CD4-positive, alpha-beta memory T cell (primary cell): Measurements from ENCODE around the gene CLDN15. TPM values are rescaled to one million over a fixed set of nuclear protein-coding genes. Genes with fewer than 3 reads are reported as not detected.
A peak's percentile ranks its signal among the peaks of the same experiment; 100 is the strongest.
"Not testable (repeated sequence)": the region's sequence is repeated elsewhere in the genome, so short reads cannot be mapped to it uniquely, and the experiment has no call there.

Experiments
- CTCF ChIA-PET: fragments of 350-600 bp; sonication (Branson Sonifier 250); formaldehyde crosslinking; loops from one replicate; lab custom pipeline; 2021; ENCODE audit warnings: inconsistent platforms; ENCODE audit not compliant: partially characterized antibody; lab: Charles Lee
- POLR2A ChIA-PET: fragments of 350-600 bp; sonication (Branson Sonifier 250); formaldehyde crosslinking; loops from one replicate; lab custom pipeline; 2021; ENCODE audit not compliant: partially characterized antibody; lab: Charles Lee
- DNase-seq, 5 donors: peaks; one replicate each; pipeline versions ENCODE4 v3.0.0 to v3.0.0-alpha.2; 2020 to 2022; ENCODE audit warnings: mixed read lengths in 1 of 5
- H3K27ac ChIP-seq: one replicate; pipeline ENCODE4 v1.7.0; 2013; ENCODE audit warnings: low read depth, low read length
- H3K27me3 ChIP-seq: 2 replicates; pipeline ENCODE4 v1.7.0; 2013; ENCODE audit warnings: mild to moderate bottlenecking, low read length, moderate library complexity; ENCODE audit not compliant: insufficient read depth
- H3K36me3 ChIP-seq: 2 replicates; pipeline ENCODE4 v1.7.0; 2013; ENCODE audit warnings: mild to moderate bottlenecking, low read length, moderate library complexity; ENCODE audit not compliant: insufficient read depth
- H3K4me1 ChIP-seq: 2 replicates; pipeline ENCODE4 v1.7.0; 2013; ENCODE audit warnings: mild to moderate bottlenecking, low read length, moderate library complexity; ENCODE audit not compliant: insufficient read depth
- H3K4me3 ChIP-seq, 2 donors: one replicate each; pipeline ENCODE4 v1.7.0; 2013; ENCODE audit warnings: low read length in 2 of 2, mild to moderate bottlenecking in 1 of 2
- H3K9me3 ChIP-seq, 2 donors: one replicate each; pipeline ENCODE4 v1.7.0; 2013; ENCODE audit warnings: low read length in 2 of 2, control low read depth in 1 of 2; ENCODE audit not compliant: control insufficient read depth in 1 of 2
- H3K27ac Mint-ChIP-seq, 7 donors: one replicate each; pipeline ENCODE4 v1.8.0; 2020 to 2021; ENCODE audit warnings: mixed read lengths in 7 of 7, mild to moderate bottlenecking in 6 of 7, inconsistent platforms in 3 of 7, moderate library complexity in 3 of 7
- H3K27me3 Mint-ChIP-seq, 2 donors: one replicate each; pipeline ENCODE4 v1.8.0; 2020 to 2021; ENCODE audit warnings: mixed read lengths in 2 of 2
- H3K36me3 Mint-ChIP-seq, 2 donors: one replicate each; pipeline ENCODE4 v1.8.0; 2020 to 2021; ENCODE audit warnings: mixed read lengths in 2 of 2, inconsistent platforms in 1 of 2, mild to moderate bottlenecking in 1 of 2
- H3K4me1 Mint-ChIP-seq, 4 donors: one replicate each; pipeline ENCODE4 v1.8.0; 2020 to 2021; ENCODE audit warnings: mixed read lengths in 4 of 4, mild to moderate bottlenecking in 1 of 4
- H3K4me3 Mint-ChIP-seq, 8 donors: one replicate each; pipeline ENCODE4 v1.8.0; 2020 to 2021; ENCODE audit warnings: mixed read lengths in 8 of 8, mild to moderate bottlenecking in 7 of 8, moderate library complexity in 6 of 8, inconsistent platforms in 3 of 8
- H3K9me3 Mint-ChIP-seq, 8 donors: one replicate each; pipeline ENCODE4 v1.8.0; 2020 to 2021; ENCODE audit warnings: mixed read lengths in 8 of 8, mild to moderate bottlenecking in 5 of 8, inconsistent platforms in 3 of 8, moderate library complexity in 1 of 8
- intact Hi-C: fragments of 100-400 bp; cut with micrococcal nuclease; formaldehyde crosslinking; loops from one replicate; pipeline ENCODE4 v1.15.1; 2023
- polyA plus RNA-seq, 2 donors: library from polyadenylated mRNA; unstranded; fragments of 300-500 nt; fragmentation: Illumina TruSeq; gene quantifications; one replicate each; pipeline ENCODE4 v1.2.3, GENCODE V29; 2021
- total RNA-seq, 2 experiments: library from RNA; stranded (reverse); gene quantifications; one replicate each; pipeline ENCODE4 v1.2.3, GENCODE V29; 2021

CLDN15 gene, protein sequence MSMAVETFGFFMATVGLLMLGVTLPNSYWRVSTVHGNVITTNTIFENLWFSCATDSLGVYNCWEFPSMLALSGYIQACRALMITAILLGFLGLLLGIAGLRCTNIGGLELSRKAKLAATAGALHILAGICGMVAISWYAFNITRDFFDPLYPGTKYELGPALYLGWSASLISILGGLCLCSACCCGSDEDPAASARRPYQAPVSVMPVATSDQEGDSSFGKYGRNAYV
- 10 to 100 TPM; 47.1 to 50.4 TPM for total RNA-seq
- under 1 TPM; 0.36 to 0.99 TPM for polyA plus RNA-seq

DNA sequence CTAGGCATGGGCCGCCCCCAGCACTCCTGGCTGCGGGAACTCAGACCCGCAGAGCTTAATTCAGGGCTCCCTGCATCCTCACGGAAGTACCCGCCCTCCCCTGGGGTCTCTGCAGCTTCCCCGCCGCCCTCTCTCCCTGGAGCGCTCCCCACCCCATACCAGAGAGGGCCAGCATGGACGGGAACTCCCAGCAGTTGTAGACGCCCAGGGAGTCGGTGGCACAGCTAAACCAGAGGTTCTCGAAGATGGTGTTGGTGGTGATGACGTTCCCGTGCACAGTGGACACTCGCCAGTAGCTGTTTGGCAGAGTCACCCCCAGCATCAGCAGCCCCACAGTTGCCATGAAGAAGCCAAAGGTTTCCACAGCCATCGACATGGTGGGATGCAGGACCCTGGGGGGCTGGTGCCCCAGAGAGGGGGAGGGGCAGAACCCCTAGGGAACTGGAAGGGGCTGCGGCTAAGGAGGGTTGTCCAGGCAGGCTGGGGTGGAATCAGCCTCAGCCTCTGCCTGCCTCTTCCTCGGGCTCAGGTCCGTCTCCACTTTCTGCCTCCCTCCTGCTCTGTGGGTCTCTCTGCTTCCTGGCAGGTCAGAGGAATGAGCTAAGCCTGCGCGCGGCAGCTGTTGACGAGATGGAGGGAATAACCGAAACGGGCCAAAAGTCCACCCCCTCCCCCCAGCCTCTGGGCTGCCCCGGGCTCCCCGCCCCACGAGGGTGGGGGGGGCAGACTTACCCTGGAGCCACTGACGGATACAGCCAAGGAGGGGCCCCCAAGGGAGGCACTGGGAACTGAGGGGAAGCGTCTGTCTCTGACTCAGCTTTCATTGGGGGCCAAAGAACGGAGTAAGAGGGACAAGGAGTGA, at the start of gene CLDN15:
CLDN15 (minus strand) TSS at position 597 of the 862 bp plus-strand sequence; CDS start at position 376, 221 bp downstream.
- H3K36me3 Mint-ChIP-seq, result peaks cover 4 to 20% of the 10 kb centered on the region in 2 donors
- Histone ChIP-seq H3K27me3 (no peaks in the 10 kb centered on the region), H3K36me3 (peaks cover 34% of the 10 kb centered on the region), H3K27ac (no peak within 1 kb of the TSS), H3K4me3 (no peak within 1 kb of the TSS), H3K9me3 (no peaks in the 10 kb centered on the region), H3K4me1 (no peaks in the 10 kb centered on the region)
- intact Hi-C loops, result no loop called here
- H3K4me3 Mint-ChIP-seq, result no peak within 1 kb of the TSS
- peak within 1 kb of the TSS in 1 of 7 donors; percentile 35 for H3K27ac Mint-ChIP-seq
- POLR2A ChIA-PET, result interaction anchor here (1.0 to 2.0 kb wide), 3 partner anchors 11 to 20 kb away, joined by 4 to 6 read pairs (median 4); partner anchors contain the start of genes PLOD3 and ZNHIT1
- CTCF ChIA-PET, result interaction anchor here (1.4 kb wide), 1 partner anchor 12 kb away, joined by 4 read pairs; no protein-coding TSS in a partner anchor
- H3K27me3 Mint-ChIP-seq, result no peaks in the 10 kb centered on the region
- H3K4me1 Mint-ChIP-seq, result peaks cover 0 to 8% (median 1%) of the 10 kb centered on the region in 4 donors
- H3K9me3 Mint-ChIP-seq, result no peaks in the 10 kb centered on the region
- no peak for DNase-seq

DNA sequence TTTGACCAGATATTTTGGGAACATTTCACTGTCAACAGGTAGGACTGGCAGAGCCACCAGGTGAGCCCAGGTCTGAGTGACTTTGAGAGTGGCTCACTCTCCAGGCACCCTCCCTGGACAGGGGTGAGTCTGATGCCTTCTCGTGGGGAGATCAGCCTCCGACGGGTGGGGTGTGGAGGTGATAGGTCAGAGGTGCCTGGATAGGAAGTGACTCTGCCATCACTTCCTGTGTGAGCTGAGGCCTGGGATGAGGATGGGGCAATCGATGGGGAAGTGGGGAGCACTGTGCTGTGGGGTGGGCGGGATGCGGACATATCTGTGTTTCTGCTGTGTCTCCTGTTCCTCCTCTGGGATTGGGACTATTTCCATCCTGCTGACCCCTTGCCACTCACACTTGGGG, 49.4 kb upstream of the CLDN15 start:
- no peaks in the 10 kb centered on the region for H3K36me3 ChIP-seq
- H3K4me3 ChIP-seq, result no peak overlapping the region
- peaks cover 9% of the 10 kb centered on the region for H3K4me1 ChIP-seq
- peaks cover 8 to 25% (median 19%) of the 10 kb centered on the region in 4 donors for H3K4me1 Mint-ChIP-seq
- peak overlapping the region in 1 of 7 donors; percentile 83 for H3K27ac Mint-ChIP-seq
- peaks cover 0 to 3% (median 0%) of the 10 kb centered on the region in 8 donors for H3K9me3 Mint-ChIP-seq
- H3K36me3 Mint-ChIP-seq, result no peaks in the 10 kb centered on the region
- no peaks in the 10 kb centered on the region for H3K9me3 ChIP-seq
- H3K4me3 Mint-ChIP-seq, result no peak overlapping the region
- ChIA-PET POLR2A (no interaction called here), CTCF (interaction anchor here (1.0 kb wide), 1 partner anchor 143 kb away, joined by 4 read pairs; no protein-coding TSS in a partner anchor)
- no peak overlapping the region for H3K27ac ChIP-seq
- peaks cover 6 to 9% of the 10 kb centered on the region in 2 donors for H3K27me3 Mint-ChIP-seq
- no peaks in the 10 kb centered on the region for H3K27me3 ChIP-seq
- no peak for DNase-seq
- intact Hi-C loops, result loop anchor here (10.0 kb wide), 1 partner anchor 392 kb away; the partner anchor contains the start of gene ACHE

- H3K27ac ChIP-seq, H3K27ac Mint-ChIP-seq, POLR2A ChIA-PET, H3K27me3 ChIP-seq, H3K9me3 Mint-ChIP-seq, H3K36me3 ChIP-seq, H3K4me3 ChIP-seq, H3K4me3 Mint-ChIP-seq, DNase-seq, H3K9me3 ChIP-seq, H3K4me1 ChIP-seq, H3K36me3 Mint-ChIP-seq, H3K27me3 Mint-ChIP-seq: not testable (repeated sequence)
- CTCF ChIA-PET, result interaction anchor here (0.9 to 1.0 kb wide), 2 partner anchors 142 to 160 kb away, joined by 3 to 4 read pairs; no protein-coding TSS in a partner anchor
- H3K4me1 Mint-ChIP-seq, result peaks cover 8 to 25% (median 19%) of the 10 kb centered on the region in 4 donors
- intact Hi-C loops, result loop anchor here (10.0 kb wide), 1 partner anchor 391 kb away; the partner anchor contains the start of gene ACHE
These were observed 48.3 kb upstream of the CLDN15 start for GRCh38 chr7:101285880-101286279.

DNA sequence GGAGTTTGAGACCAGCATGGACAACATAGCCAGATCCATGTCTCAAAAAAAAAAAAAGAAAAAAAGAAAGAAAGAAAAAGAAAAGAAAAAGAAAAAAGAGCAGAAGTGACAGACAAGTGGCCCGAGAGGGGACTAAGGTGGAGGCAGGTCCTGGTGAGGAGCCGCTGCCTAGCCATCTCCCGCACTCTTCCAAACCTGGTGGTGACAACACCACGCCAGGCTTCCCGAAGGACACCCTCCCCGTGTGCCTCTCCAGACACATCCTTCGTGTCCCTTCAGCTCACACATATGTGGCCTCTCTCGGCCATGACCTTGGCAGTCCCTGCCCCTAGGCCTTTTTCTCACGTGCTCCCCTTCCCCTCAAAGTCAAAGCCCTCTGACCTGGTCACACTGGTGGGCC, 47.6 kb upstream of the CLDN15 start:
- ChIA-PET CTCF (interaction anchor here (0.9 to 7.9 kb wide), 2 partner anchors 142 to 160 kb away, joined by 3 to 195 read pairs; no protein-coding TSS in a partner anchor), POLR2A (no interaction called here)
- Histone ChIP-seq H3K4me3 (no peak overlapping the region), H3K9me3 (no peaks in the 10 kb centered on the region), H3K4me1 (peaks cover 9% of the 10 kb centered on the region), H3K27me3 (no peaks in the 10 kb centered on the region), H3K27ac (no peak overlapping the region), H3K36me3 (no peaks in the 10 kb centered on the region)
- Mint-ChIP-seq H3K27me3 (peaks cover 0 to 3% of the 10 kb centered on the region in 2 donors), H3K9me3 (peaks cover 0 to 3% (median 0%) of the 10 kb centered on the region in 8 donors), H3K4me1 (peaks cover 6 to 20% (median 14%) of the 10 kb centered on the region in 4 donors), H3K27ac (no peak overlapping the region), H3K4me3 (no peak overlapping the region), H3K36me3 (no peaks in the 10 kb centered on the region)
- intact Hi-C loops, result loop anchor here (10.0 kb wide), 1 partner anchor 390 kb away; the partner anchor contains the start of gene ACHE
- DNase-seq, result no peak

GRCh38 chr7:101280912-101281311, 43.3 kb upstream of the CLDN15 start:
- H3K9me3 Mint-ChIP-seq, H3K4me1 Mint-ChIP-seq, H3K4me3 Mint-ChIP-seq, H3K27me3 ChIP-seq, H3K9me3 ChIP-seq, H3K36me3 ChIP-seq, H3K4me1 ChIP-seq, H3K4me3 ChIP-seq, POLR2A ChIA-PET, DNase-seq, H3K36me3 Mint-ChIP-seq, H3K27ac ChIP-seq: not testable (repeated sequence)
- Mint-ChIP-seq H3K27ac (peak overlapping the region in 1 of 7 donors; percentile 48), H3K27me3 (peaks cover 3 to 20% of the 10 kb centered on the region in 2 donors)
- CTCF ChIA-PET, result interaction anchor here (1.3 to 7.9 kb wide), 4 partner anchors 13 to 138 kb away, joined by 4 to 195 read pairs (median 53); no protein-coding TSS in a partner anchor
- intact Hi-C loops, result loop anchor here (10.0 kb wide), 1 partner anchor 386 kb away; the partner anchor contains the start of gene ACHE

GRCh38 chr7:101278461-101279292, 41.1 kb upstream of the CLDN15 start:
- intact Hi-C loops, result no loop called here
- H3K4me3 Mint-ChIP-seq, result no peak overlapping the region
- peaks cover 8 to 26% of the 10 kb centered on the region in 2 donors for H3K27me3 Mint-ChIP-seq
- Histone ChIP-seq H3K4me3 (no peak overlapping the region), H3K9me3 (no peaks in the 10 kb centered on the region), H3K27me3 (no peaks in the 10 kb centered on the region), H3K4me1 (peaks cover 5% of the 10 kb centered on the region), H3K36me3 (no peaks in the 10 kb centered on the region), H3K27ac (no peak overlapping the region)
- DNase-seq, result no peak
- H3K27ac Mint-ChIP-seq, result no peak overlapping the region
- CTCF ChIA-PET, result interaction anchor here (1.2 to 7.9 kb wide), 2 partner anchors 12 to 136 kb away, joined by 5 to 195 read pairs; no protein-coding TSS in a partner anchor
- H3K9me3 Mint-ChIP-seq, result no peaks in the 10 kb centered on the region
- H3K36me3 Mint-ChIP-seq, result no peaks in the 10 kb centered on the region
- POLR2A ChIA-PET, result no interaction called here
- peaks cover 4 to 8% (median 7%) of the 10 kb centered on the region in 4 donors for H3K4me1 Mint-ChIP-seq
